Measurements from ENCODE around the gene TPSD1. TPM values are rescaled to one million over a fixed set of nuclear protein-coding genes. Genes with fewer than 3 reads are reported as not detected.
A peak's percentile ranks its signal among the peaks of the same experiment; 100 is the strongest.
"Not testable (repeated sequence)": the region's sequence is repeated elsewhere in the genome, so short reads cannot be mapped to it uniquely, and the experiment has no call there.

Gene TPSD1
- total RNA-seq, 1 donor from 2014 or later = 0.54 TPM

DNA sequence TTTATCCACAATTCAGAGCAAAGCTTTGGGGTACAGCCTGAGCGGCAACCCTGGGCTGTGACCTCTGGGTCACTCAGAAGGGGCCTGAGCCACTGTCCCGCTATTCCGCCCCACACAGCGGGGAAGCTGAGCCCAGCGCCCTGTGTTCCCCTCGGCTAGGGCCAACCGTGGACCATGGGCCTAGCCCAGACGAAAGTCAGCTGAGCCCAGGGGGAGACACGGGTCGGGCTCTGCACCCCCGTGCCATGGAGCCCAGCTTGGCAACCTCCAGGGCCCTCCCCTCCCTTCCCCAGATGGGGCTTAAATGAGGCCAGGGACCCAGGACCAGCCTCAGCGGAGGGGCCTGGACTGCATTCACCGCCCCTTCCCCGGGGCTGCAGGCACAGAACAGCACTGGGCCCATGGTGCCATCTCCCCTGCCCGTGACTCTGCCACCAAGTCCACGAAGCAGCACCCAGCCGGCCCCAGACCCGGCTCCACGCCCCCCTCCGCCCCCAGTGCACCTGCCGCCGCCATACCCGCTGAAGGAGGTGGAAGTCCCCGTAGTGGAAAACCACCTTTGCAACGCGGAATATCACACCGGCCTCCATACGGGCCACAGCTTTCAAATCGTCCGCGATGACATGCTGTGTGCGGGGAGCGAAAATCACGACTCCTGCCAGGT lies 1.8 kb downstream of the TPSD1 start:
- intact Hi-C loops (cut with DNase I) = no loop called here
- DNase-seq (ENCODE audit: missing footprints) (peak; percentile 47), ATAC-seq (no peak)

GRCh38 chr16:1258225-1258600 lies 2.3 kb downstream of the TPSD1 start:
- intact Hi-C loops (cut with DNase I) = no loop called here
- DNase-seq (ENCODE audit: missing footprints) = no peak
- no peak for ATAC-seq

DNA sequence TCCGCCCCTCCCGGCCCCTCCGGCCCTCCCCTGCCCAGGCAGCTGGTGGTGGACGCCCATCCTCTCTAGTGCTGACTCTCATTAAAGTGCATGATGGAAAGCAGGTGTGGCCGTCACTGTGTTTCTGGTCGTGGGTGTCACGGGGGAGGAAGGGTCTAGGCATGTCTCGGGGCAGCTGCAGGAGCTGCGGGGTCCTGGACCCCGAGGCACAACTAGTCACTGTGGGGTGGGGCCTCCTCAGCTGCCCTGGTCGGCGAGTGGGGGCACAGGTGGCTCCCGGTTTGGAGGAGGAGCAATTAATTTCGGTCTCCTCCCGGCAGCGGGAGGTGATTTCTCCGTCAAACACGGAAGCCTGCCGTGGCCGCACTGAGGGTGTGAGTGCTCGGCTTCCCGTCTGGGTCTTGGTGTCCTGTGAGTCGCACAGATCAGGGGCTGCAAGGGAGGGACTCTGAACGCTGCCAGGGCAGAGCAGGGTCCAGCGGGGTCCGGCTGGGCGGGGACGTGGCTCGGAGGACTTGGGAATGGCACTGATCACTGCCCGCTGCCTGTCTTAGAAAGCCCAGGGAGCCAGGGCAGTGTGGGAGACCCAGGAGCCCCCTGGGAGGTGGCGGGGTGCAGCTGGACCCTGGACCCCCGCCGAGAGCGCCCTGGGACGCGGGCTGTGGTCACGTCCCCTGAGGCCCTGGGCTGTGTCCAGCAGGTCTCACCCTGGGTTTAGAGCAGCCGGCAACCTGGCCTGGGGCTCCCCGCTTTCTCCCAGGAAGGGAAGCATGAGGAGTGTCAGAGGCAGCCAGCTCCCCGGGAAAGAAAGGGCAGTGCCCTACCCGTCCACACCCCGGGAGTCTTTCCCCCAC lies 3.3 kb downstream of the TPSD1 start:
- no peak for ATAC-seq
- no peak for DNase-seq (ENCODE audit: missing footprints)
- intact Hi-C loops (cut with DNase I) = no loop called here

DNA sequence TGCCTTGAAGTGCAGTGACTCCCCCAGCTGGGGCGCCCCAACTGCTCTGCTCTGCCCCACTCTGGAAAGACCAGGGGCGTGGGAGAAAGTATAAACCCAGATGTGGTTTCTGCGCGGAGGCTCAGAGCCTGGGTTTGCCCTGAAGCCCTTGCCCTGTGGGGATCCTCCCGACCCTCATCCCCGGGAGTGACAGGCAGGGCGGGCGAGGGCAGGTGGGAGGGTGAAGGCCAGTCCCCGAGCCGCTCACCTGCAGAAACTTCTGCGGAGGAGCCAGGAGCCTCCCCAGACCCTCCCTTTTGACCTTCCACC lies 3.8 kb downstream of the TPSD1 start:
- intact Hi-C loops (cut with DNase I) = no loop called here
- ATAC-seq = no peak
- DNase-seq (ENCODE audit: missing footprints) = no peak

DNA sequence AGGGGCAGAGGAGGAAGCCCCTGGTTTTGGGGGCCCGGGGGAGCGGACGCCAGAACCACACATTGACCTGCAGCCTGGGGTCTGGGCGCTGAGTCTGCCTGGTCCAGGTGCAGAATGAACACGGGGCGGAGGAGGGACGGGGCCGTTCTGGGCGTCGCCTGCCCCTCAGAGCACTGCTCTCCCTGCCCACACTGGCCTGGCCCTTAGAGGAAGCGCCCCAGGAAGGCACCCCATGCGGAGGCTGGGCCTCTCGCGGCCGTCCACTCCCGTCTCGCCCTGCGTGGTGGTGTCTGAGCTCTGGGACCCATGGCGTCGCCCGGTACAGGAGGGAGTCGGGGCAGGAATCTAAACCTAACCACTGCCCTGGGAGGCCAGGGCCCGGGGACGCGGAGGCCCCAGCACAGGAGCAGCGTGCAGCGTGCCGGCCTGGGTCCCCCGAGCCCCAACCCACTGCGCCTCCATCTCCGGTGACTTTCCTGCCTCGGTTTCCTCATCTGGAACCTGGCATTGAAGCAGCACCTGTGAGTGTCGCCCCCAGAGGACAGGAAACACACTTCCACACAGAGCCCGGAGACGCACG lies 4.3 kb downstream of the TPSD1 start:
- no peak for ATAC-seq

GRCh38 chr16:1261131-1261892 lies 5.4 kb downstream of the TPSD1 start:
- intact Hi-C loops (cut with DNase I) = no loop called here
- DNase-seq (ENCODE audit: missing footprints) = no peak
- no peak for ATAC-seq

More for the DNA sequence above, 4.3 kb downstream of the TPSD1 start:
- intact Hi-C loops (cut with DNase I) = no loop called here
- DNase-seq (ENCODE audit: missing footprints) = no peak

GRCh38 chr16:1262210-1262845 lies 6.5 kb downstream of the TPSD1 start:
- no peak for DNase-seq (ENCODE audit: missing footprints)
- intact Hi-C loops (cut with DNase I) = no loop called here
- ATAC-seq = no peak

DNA sequence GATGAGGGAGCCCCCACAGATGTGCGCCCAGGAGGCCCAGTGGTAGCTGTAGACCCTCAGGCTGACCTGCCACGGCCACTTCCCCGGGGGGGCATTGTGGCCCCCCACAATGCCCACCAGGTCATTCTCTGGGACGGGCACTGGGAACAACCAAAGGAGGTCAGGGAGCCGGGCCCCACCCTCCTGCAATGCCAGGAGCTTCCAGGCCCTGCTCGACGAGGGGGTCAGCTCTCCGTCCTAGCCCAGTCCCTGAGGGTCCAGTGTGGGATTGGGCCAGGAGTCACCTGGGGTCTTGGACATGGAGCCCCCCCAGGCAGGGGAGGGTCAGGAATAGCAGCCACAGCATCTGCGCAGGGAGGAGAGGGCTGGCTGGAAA lies 7.0 kb downstream of the TPSD1 start:
- DNase-seq (ENCODE audit: missing footprints) = no peak
- no peak for ATAC-seq
- intact Hi-C loops (cut with DNase I) = no loop called here

DNA sequence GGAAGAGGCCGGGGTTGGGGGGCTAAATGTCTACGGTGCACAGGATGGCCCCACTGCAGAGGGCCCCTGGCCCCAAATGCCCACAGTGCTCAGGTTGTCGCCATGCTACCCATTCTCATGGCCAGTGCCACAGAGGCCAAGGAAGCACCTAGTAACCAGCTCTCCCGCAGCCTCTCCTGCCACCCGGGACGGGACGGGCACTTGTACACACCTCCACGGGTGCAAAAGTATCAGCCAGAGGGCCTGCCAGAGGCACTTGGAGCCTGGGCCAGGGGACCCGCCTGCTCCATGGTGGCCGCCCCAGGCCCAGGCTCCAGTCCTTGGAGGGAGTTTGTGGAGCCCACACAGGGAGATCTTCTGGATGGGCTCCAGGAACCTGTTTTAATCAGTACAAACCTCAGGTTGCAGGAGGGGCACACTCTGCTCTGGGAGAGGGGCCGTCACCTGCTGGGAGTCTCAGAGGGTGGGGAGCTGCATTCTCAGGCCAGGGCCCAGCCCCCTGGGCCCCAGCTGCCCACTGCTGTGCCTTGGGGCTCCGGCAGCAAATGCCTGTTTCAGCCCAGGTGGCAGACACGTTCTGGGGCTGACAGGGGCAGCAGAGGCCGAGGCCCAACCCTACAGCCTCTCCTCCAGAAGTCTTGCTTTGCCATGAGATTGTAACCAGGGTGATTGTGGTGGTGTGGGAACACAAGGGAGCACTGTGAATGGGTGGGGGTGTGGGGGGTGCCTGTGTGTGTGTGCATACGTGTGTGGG lies 7.9 kb downstream of the TPSD1 start:
- ATAC-seq (no peak), DNase-seq (ENCODE audit: missing footprints) (no peak)
- intact Hi-C loops (cut with DNase I) = no loop called here

DNA sequence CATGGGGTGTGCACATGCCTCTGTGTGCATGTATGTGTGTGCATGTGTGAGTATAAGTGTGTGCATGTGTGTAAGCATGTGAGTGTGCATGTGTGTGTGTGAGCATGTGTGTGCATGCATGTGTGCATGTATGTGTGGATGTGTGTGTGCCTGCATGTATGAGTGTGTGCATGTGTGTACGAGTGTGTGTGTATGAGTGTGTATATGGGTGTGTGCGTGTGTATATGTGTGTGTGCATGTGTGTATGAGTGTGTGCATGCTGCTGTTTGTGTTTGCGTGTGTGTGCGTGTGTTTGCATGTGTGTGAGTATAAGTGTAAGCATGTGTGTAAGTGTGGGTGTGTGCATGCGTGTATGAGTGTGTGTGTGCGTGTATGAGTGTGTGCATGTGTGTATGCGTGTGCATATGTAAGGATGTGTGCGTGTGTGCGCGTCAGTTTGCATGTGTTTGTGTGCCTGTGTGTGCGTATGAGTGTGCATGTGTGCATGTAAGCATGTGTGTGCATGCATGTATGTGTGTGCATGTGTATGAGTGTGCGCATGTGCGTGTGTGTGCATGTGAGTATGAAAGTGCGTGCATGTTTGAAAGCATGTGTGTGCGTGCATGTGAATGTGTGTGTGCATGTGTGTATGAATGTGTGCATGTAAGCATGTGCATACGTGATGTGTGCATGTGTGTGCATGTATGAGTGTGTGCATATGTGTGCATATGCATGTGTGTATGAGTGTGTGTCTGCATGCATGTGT lies 8.6 kb downstream of the TPSD1 start:
- ATAC-seq = no peak
- intact Hi-C loops (cut with DNase I) = no loop called here

DNA sequence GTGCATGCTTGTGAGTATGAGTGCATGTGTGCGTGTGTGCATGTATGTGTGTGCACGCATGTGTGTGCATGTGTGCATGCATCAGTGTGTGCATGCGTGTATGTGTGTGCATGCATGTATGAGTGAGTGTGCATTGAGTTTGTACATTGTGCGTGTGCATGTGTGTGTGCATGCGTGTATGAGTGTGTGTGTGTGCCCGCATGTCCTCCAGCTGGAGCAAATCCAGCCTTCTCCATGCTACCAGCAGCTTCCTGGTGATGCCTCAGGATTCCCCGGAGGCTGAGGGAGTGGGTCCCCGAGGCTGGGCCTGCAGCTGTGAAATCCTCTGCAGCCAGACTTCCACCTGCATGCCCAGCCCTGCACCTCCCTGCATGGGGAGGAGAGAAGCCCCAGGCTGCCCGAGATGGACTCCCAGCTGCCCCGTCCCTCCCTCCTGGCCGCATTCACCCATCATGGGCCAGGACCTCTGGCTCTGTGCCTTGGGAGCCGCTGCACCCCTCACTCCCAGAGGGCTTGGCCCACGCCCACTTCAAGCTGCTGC lies 9.3 kb downstream of the TPSD1 start:
- intact Hi-C loops (cut with DNase I) = no loop called here
- ATAC-seq (no peak), DNase-seq (ENCODE audit: missing footprints) (peak; percentile 22)

More for the DNA sequence above, 8.6 kb downstream of the TPSD1 start:
- no peak for DNase-seq (ENCODE audit: missing footprints)

GRCh38 chr16:1265826-1266225 lies 10.0 kb downstream of the TPSD1 start:
- intact Hi-C loops (cut with DNase I) = no loop called here
- ATAC-seq (no peak), DNase-seq (ENCODE audit: missing footprints) (peak; percentile 23)

- ATAC-seq; intact Hi-C loops (cut with DNase I); DNase-seq (ENCODE audit: missing footprints): not testable (repeated sequence)
These were observed 13.5 kb downstream of the TPSD1 start for GRCh38 chr16:1269418-1269817.

- DNase-seq (ENCODE audit: missing footprints) (no peak), ATAC-seq (no peak)
- intact Hi-C loops (cut with DNase I) = no loop called here
These were observed 15.5 kb downstream of the TPSD1 start for GRCh38 chr16:1271380-1271723.

DNA sequence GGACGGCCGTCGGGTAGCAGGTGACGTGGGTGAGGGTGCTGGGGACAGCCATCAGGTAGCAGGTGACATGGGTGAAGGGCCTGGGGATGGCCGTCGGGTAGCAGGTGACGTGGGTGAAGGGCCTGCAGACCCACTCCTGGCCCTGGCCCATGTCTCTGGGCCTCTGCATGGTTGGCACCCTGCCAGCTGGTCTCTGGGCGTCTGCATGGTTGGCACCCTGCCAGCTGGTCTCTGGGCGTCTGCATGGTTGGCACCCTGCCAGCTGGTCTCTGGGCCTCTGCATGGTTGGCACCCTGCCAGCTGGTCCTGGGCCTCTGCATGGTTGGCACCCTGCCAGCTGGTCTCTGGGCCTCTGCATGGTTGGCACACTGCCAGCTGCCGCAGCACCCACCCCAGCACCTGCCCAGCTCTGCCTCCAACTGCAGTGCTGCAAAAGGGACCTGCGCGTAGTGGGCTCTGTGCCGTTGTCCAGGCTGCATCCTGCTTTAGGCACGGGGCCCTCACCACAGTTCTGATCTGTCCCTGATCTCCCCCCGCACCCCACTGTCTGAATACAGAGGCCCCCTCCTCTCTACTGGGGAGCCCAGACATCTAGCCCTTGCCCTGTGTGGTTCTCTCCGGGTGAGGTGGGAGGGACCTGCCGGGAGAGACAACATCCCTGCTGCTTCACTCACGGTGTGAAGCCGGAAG lies 16.0 kb downstream of the TPSD1 start:
- ATAC-seq; intact Hi-C loops (cut with DNase I): not testable (repeated sequence)
- peak; percentile 49 for DNase-seq (ENCODE audit: missing footprints)

DNA sequence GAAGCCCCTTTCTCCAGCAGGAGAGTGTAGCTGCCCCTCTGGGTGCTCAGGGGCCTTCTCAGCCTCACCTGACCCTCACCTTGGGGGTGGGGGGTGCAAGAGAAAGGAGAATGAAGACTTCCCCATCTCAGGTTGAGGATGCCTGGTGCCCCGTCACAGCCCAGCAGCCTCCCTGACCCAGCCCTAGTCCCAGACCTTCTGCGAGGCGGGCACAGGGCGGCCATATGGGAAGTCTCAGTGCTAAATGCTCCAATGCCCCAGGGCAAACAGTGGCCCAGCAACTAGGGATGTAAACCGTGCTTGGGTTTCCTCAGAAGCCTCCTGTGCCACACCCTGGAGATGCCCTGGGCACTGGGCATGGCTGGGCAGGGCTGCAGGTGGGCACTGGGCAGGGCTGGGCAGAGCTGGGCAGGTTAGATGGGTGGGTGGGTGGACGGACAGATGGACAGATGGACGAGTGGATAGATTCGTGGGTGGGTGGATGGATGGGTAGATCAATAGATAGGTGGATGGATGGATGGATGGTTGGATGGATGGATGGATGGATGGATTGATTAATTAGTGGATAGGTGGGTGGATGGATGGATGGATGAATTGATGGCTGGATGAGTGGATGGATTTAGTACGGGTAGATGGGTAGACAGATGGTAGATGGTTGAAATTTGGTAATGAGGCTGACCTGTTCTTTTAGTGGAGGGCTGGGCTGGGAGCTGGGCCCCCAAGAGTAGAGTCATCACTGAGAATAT lies 16.8 kb downstream of the TPSD1 start:
- ATAC-seq (no peak), DNase-seq (ENCODE audit: missing footprints) (peak; percentile 47)
- intact Hi-C loops (cut with DNase I) = no loop called here
